RCC 7860 (cell line): Measurements from ENCODE around the gene SPACDR.
"Not testable (repeated sequence)": the region's sequence is repeated elsewhere in the genome, so short reads cannot be mapped to it uniquely, and the experiment has no call there.

ENCODE experiments used
- DNase-seq: peaks from one replicate; pipeline ENCODE4 v3.0.0-alpha.2; 2015; ENCODE audit warnings: low spot score
- FAIRE-seq: peaks from 2 replicates; lab custom pipeline; 2012; peaks lifted over from hg19 to GRCh38; lab: Jason Lieb, UNC

The SPACDR gene

GRCh38 chr7:100464210-100464660, at the start of gene SPACDR:
TSS of gene SPACDR (minus strand) at chr7:100464260. CDS start at chr7:100464025, 235 bp downstream.
- FAIRE-seq (no peak), DNase-seq (no peak)

GRCh38 chr7:100513212-100513810, 49.3 kb upstream of the SPACDR start:
- no peak for DNase-seq
- no peak for FAIRE-seq

GRCh38 chr7:100510437-100511239, 46.6 kb upstream of the SPACDR start:
- DNase-seq = no peak
- FAIRE-seq = no peak

GRCh38 chr7:100509231-100509630, 45.2 kb upstream of the SPACDR start:
- FAIRE-seq (no peak), DNase-seq (peak; percentile 51)

- peak; percentile 33 for DNase-seq
- no peak for FAIRE-seq
Measured at GRCh38 chr7:100506356-100506923, 42.4 kb upstream of the SPACDR start.

GRCh38 chr7:100504887-100505611, 41.0 kb upstream of the SPACDR start:
- no peak for DNase-seq
- FAIRE-seq = no peak

- not testable (repeated sequence) for FAIRE-seq, DNase-seq
Measured at GRCh38 chr7:100504031-100504430, 40.0 kb upstream of the SPACDR start.

- not testable (repeated sequence) for DNase-seq, FAIRE-seq
Measured at GRCh38 chr7:100500743-100501142, 36.7 kb upstream of the SPACDR start.

GRCh38 chr7:100496509-100496908, 32.4 kb upstream of the SPACDR start:
- FAIRE-seq (no peak), DNase-seq (no peak)

GRCh38 chr7:100493476-100494264, 29.6 kb upstream of the SPACDR start:
- FAIRE-seq (no peak), DNase-seq (no peak)

- FAIRE-seq (no peak), DNase-seq (no peak)
Measured at GRCh38 chr7:100492738-100493475, 28.8 kb upstream of the SPACDR start.

- FAIRE-seq = no peak
- DNase-seq = no peak
Measured at GRCh38 chr7:100491192-100491578, 27.1 kb upstream of the SPACDR start.

GRCh38 chr7:100490483-100491191, 26.6 kb upstream of the SPACDR start:
- no peak for FAIRE-seq
- no peak for DNase-seq

GRCh38 chr7:100489824-100490223, 25.8 kb upstream of the SPACDR start:
- FAIRE-seq (no peak), DNase-seq (peak; percentile 84)

- DNase-seq = no peak
- no peak for FAIRE-seq
Measured at GRCh38 chr7:100489121-100489520, 25.1 kb upstream of the SPACDR start.

- FAIRE-seq (no peak), DNase-seq (no peak)
Measured at GRCh38 chr7:100488333-100489095, 24.5 kb upstream of the SPACDR start.

- DNase-seq = no peak
- FAIRE-seq = no peak
Measured at GRCh38 chr7:100486753-100487446, 22.8 kb upstream of the SPACDR start.

GRCh38 chr7:100486111-100486636, 22.1 kb upstream of the SPACDR start:
- FAIRE-seq = no peak
- DNase-seq = no peak
